Skeletal muscle satellite cell (primary cell): Measurements from ENCODE around the gene GNRHR. TPM values are rescaled to one million over a fixed set of nuclear protein-coding genes. Genes with fewer than 3 reads are reported as not detected.

ENCODE experiments used
- H3K27me3 ChIP-seq: 2 replicates; pipeline ENCODE4 v1.7.0; 2013; ENCODE audit warnings: low read length; ENCODE audit not compliant: control insufficient read depth, insufficient read depth
- H3K36me3 ChIP-seq: 2 replicates; pipeline ENCODE4 v1.7.0; 2013; ENCODE audit warnings: mild to moderate bottlenecking, control low read depth, low read length; ENCODE audit not compliant: insufficient read depth
- H3K4me1 ChIP-seq: 2 replicates; pipeline ENCODE4 v1.7.0; 2013; ENCODE audit warnings: low read length; ENCODE audit not compliant: control insufficient read depth, insufficient read depth
- H3K4me2 ChIP-seq: 2 replicates; pipeline ENCODE4 v1.7.0; 2013; ENCODE audit warnings: mild to moderate bottlenecking, low read length
- H3K4me3 ChIP-seq: 2 replicates; pipeline ENCODE4 v1.7.0; 2013; ENCODE audit warnings: low read length
- H3K9ac ChIP-seq: 2 replicates; pipeline ENCODE4 v1.7.0; 2013; ENCODE audit warnings: mild to moderate bottlenecking, low read depth, low read length, moderate library complexity
- H3K9me3 ChIP-seq: replicated peaks from 2 replicates; pipeline ENCODE4 v1.7.0; 2013; ENCODE audit warnings: mild to moderate bottlenecking, control low read depth, low read length
- small RNA-seq: library from RNA; depleted of rRNA; stranded (forward); fragments of <200 nt; gene quantifications from one replicate; pipeline ENCODE3, GENCODE V24; 2012

The GNRHR gene

DNA sequence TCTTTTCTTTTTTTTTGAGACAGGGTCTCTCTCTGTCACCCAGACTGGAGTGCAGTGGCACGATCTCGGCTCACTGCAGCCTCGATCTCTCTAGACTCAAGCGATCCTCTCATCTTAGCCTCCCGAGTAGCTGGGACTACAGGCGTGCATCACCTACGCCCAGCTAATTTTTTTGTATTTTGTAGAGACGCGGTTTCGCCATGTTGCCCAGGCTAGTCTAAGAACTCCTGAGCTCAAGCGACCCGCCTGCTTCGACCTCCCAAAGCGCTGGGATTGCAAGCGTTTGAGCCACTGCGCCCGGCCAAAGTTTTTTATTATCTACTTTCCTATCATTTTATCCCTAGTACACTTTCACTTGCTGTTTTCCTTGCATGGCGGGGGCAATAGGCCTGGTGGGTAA, 54.6 kb downstream of the GNRHR start:
- peaks cover 3% of the 10 kb centered on the region for H3K36me3 ChIP-seq
- peak overlapping the region; percentile 96 for H3K9ac ChIP-seq
- no peaks in the 10 kb centered on the region for H3K27me3 ChIP-seq
- H3K4me1 ChIP-seq: peaks cover 21% of the 10 kb centered on the region
- peak overlapping the region; percentile 93 for H3K4me2 ChIP-seq
- peak overlapping the region; percentile 97 for H3K4me3 ChIP-seq
- H3K9me3 ChIP-seq: no peaks in the 10 kb centered on the region

GRCh38 chr4:67697860-67698687, 56.1 kb downstream of the GNRHR start:
- H3K36me3 ChIP-seq: peaks cover 9% of the 10 kb centered on the region
- H3K9me3 ChIP-seq: no peaks in the 10 kb centered on the region
- no peak overlapping the region for H3K9ac ChIP-seq
- no peak overlapping the region for H3K4me3 ChIP-seq
- no peak overlapping the region for H3K4me2 ChIP-seq
- H3K4me1 ChIP-seq: peaks cover 21% of the 10 kb centered on the region
- H3K27me3 ChIP-seq: no peaks in the 10 kb centered on the region

DNA sequence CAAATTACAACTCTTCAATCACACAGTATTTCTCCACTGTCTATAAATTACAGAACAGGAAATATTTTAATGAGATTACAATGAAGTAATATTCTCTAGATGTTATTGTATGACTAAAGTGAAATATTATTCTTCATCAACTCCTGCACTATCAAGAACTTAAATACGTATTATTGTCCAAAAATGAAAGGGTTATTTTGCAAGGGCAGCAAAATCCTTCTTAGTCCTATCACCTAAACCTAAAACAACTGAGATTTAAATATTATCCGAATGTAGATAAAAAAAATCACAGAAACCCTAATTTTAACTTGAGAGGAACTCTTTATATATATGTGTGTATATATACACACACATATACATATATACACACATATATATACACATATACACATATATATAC, 58.1 kb downstream of the GNRHR start:
- H3K4me2 ChIP-seq: no peak overlapping the region
- H3K9me3 ChIP-seq: no peaks in the 10 kb centered on the region
- peaks cover 15% of the 10 kb centered on the region for H3K4me1 ChIP-seq
- no peak overlapping the region for H3K9ac ChIP-seq
- no peak overlapping the region for H3K4me3 ChIP-seq
- peaks cover 29% of the 10 kb centered on the region for H3K36me3 ChIP-seq
- H3K27me3 ChIP-seq: no peaks in the 10 kb centered on the region

DNA sequence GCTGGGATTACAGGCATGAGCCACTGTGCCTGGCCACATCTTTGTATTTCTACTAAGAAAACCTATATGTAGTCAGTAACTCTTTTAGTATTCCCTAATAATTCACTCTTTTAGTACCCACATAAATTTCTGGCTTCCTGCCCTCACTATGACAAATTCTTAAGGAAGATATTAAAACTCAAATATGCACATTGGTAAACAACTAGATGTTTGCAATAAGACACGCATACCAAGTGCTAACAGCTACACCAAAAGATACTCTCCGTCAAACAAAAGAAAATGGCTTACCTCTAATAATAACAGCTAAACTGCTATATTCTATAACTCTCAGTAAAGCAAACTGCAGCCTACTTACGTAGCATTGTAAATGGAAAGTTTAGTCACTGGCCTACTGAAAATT, 59.5 kb downstream of the GNRHR start:
- no peak overlapping the region for H3K4me3 ChIP-seq
- no peaks in the 10 kb centered on the region for H3K9me3 ChIP-seq
- no peak overlapping the region for H3K4me2 ChIP-seq
- peaks cover 13% of the 10 kb centered on the region for H3K4me1 ChIP-seq
- H3K9ac ChIP-seq: no peak overlapping the region
- no peaks in the 10 kb centered on the region for H3K27me3 ChIP-seq
- H3K36me3 ChIP-seq: peaks cover 34% of the 10 kb centered on the region

GRCh38 chr4:67691328-67691727, 62.9 kb downstream of the GNRHR start:
- H3K9ac ChIP-seq: no peak overlapping the region
- H3K4me1 ChIP-seq: peaks cover 7% of the 10 kb centered on the region
- H3K9me3 ChIP-seq: no peaks in the 10 kb centered on the region
- no peak overlapping the region for H3K4me3 ChIP-seq
- no peak overlapping the region for H3K4me2 ChIP-seq
- H3K36me3 ChIP-seq: peaks cover 38% of the 10 kb centered on the region
- no peaks in the 10 kb centered on the region for H3K27me3 ChIP-seq

Small RNA genes within 50 kb of the gene (small RNA-seq; reads per million reads assigned to genes)
- gene RF00091: not detected
